GM21576 (cell line): Measurements from ENCODE around the gene ETS1.

ENCODE experiments used
- ATAC-seq: cut with Tn5 transposase; IDR thresholded peaks from one replicate; pipeline ENCODE4 v1.9.1; 2021; ENCODE audit warnings: mild to moderate bottlenecking, moderate library complexity; ENCODE audit not compliant: unreplicated experiment

Gene ETS1

DNA sequence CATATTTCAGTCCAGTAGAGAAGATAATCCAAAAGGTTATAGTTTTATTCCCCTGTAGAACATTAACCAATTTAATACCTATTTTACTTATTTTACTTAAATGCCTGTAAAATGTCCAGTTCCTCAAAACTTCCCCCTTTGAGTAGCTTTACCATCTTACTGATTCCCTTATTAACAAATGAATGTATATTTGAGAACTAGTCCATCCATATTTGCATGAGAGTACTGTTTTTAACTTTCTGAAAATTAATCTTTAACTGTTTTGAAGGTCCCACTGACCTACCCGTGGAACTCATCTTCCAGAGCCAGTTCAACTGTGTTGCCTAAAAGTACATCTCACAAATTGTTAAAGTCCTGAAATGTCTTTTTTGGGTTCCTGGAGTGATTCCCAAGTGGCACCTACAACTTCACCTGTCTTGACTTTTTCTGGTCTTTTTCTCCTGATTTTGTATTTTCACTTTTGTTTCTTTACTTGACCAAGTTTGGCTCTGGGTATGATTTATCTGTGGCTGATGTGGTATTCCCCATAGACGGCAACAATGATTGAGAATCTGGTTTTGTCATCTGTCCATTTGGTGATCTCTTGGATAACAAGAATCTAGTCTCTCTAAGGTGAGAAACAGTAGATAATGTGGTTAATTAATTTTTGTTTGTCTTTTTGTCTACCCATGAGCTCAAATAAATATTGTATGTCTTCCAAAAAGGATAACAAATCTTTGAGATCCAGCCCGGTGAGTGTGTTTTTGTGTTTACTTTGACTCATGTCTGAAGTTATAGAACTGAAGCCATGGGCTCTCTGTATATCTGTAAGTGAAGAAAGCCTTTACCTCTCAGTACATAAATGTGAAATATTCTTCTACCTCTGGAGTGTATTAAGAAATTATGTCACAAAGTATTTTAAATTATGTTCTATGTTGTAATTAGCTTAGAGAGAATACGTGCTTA, 174.2 kb downstream of the ETS1 start:
- peak; percentile 77 for ATAC-seq

GRCh38 chr11:128411812-128412211, 175.5 kb downstream of the ETS1 start:
- ATAC-seq, result no peak

DNA sequence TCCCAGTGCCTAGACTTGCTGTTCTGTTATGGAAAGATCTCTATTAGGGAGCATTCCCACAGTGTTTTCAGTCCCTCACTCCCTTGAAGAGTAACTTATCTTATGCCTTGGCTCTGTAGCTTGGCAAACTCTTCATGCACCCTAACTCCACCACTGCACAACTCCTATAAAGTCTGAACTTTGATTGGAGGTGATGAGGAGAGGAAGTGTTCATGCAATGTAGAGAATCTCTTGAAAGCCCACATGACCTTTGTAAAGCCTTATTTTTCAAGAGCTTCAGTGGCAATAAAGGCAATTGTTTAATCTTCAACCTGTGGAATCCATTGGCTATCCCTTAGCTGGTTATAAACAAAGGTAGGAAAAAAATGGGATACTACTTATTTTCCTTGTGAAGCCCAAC, 176.2 kb downstream of the ETS1 start:
- ATAC-seq, result no peak

GRCh38 chr11:128409476-128409875, 177.9 kb downstream of the ETS1 start:
- no peak for ATAC-seq
